Measurements from ENCODE around the gene DRP2. TPM values are rescaled to one million over a fixed set of nuclear protein-coding genes. Genes with fewer than 3 reads are reported as not detected.

Gene DRP2
- total RNA-seq, 1 donor from 2014 or later: 0.14 TPM

DNA sequence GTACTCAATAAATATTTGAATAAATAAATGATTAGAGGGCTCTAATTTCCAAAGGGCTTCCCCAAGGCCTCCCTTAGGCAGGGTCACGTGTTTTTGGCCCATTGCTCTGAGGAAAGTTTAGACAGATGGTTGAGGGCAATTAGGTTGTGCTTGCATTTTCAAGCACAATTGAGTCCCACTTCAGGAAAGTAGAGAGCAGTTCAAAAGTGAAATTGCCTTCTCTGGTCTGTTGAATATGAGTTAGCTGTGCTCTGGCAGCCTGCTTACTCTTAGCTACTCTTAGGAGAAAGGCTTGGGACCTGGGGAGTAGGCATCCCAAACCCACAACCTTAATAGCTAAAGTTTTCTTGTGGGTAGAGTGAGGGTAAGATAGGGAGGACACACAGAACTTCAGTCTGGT is 9.0 kb upstream of the DRP2 start:
- DNase-seq: no peak
- H3K9me3 ChIP-seq (replicated peaks): no peaks in the 10 kb centered on the region
- no peak overlapping the region for H3K4me3 ChIP-seq
- no peaks in the 10 kb centered on the region for H3K4me1 ChIP-seq
- intact Hi-C loops (cut with micrococcal nuclease): no loop called here
- H3K27me3 ChIP-seq (ENCODE audit: low read depth): no peaks in the 10 kb centered on the region
- TF ChIP-seq, protein P1, sequence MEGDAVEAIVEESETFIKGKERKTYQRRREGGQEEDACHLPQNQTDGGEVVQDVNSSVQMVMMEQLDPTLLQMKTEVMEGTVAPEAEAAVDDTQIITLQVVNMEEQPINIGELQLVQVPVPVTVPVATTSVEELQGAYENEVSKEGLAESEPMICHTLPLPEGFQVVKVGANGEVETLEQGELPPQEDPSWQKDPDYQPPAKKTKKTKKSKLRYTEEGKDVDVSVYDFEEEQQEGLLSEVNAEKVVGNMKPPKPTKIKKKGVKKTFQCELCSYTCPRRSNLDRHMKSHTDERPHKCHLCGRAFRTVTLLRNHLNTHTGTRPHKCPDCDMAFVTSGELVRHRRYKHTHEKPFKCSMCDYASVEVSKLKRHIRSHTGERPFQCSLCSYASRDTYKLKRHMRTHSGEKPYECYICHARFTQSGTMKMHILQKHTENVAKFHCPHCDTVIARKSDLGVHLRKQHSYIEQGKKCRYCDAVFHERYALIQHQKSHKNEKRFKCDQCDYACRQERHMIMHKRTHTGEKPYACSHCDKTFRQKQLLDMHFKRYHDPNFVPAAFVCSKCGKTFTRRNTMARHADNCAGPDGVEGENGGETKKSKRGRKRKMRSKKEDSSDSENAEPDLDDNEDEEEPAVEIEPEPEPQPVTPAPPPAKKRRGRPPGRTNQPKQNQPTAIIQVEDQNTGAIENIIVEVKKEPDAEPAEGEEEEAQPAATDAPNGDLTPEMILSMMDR (IDR thresholded peaks at IDR 0.05; ENCODE audit: borderline replicate concordance): no peak
- H3K36me3 ChIP-seq: no peaks in the 10 kb centered on the region
- no peak overlapping the region for H3K27ac ChIP-seq (replicated peaks)

DNA sequence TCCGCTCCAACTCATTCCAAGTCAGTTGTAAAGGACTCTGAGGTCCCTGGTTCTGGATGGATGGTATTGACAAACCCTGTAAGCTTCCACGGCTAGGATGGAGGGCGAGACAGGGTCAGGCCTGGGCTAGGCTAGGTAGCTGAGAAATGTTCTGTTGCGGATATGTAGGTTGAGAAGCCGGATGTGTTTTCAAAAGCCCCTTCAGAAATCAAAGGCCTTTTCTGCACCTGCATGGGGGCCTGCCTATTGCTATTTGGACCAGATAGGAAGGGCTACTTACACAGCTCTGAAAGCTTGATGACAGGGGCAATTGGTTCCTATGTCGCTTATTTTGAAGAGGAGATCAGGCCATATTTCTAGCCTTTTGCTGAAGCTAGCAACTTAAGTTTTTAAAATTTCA is 1.9 kb upstream of the DRP2 start:
- H3K4me3 ChIP-seq: no peak overlapping the region
- H3K27ac ChIP-seq (replicated peaks): no peak overlapping the region
- no peaks in the 10 kb centered on the region for H3K4me1 ChIP-seq
- no peaks in the 10 kb centered on the region for H3K27me3 ChIP-seq (ENCODE audit: low read depth)
- DNase-seq: no peak
- TF ChIP-seq, protein P1 (IDR thresholded peaks at IDR 0.05; ENCODE audit: borderline replicate concordance): no peak
- H3K9me3 ChIP-seq (replicated peaks): no peaks in the 10 kb centered on the region
- no peaks in the 10 kb centered on the region for H3K36me3 ChIP-seq
- intact Hi-C loops (cut with micrococcal nuclease): no loop called here

DNA sequence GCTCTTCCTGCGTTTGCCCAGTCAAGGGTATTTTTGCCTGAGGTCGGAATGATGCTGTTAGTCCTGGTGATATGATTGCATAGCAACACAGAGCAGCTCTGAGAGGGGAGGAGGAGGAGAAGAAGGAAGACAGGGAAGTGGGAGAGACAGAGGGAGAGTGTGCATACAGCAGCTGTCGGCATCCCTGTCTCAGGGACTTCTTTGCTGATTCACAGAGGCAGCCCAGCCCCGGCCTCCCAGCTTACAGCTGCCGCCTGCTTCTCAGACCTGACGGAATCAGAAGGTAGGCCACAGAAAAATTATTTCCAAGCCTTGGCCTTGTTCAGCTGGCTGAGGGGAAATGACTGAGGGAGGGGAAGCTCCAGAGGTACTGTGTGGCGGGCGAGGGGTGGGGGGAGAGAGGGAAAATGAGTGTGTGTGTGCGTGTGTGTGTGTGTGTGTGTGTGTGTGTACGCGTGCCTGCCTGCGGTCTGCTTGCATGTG is 319 bp downstream of the DRP2 start:
- TF ChIP-seq, protein P1 (IDR thresholded peaks at IDR 0.05; ENCODE audit: borderline replicate concordance): no peak
- no peak for DNase-seq
- H3K36me3 ChIP-seq: no peaks in the 10 kb centered on the region
- no peaks in the 10 kb centered on the region for H3K4me1 ChIP-seq
- no peaks in the 10 kb centered on the region for H3K27me3 ChIP-seq (ENCODE audit: low read depth)
- H3K27ac ChIP-seq (replicated peaks): no peak overlapping the region
- H3K4me3 ChIP-seq: no peak overlapping the region
- intact Hi-C loops (cut with micrococcal nuclease): no loop called here
- no peaks in the 10 kb centered on the region for H3K9me3 ChIP-seq (replicated peaks)

DNA sequence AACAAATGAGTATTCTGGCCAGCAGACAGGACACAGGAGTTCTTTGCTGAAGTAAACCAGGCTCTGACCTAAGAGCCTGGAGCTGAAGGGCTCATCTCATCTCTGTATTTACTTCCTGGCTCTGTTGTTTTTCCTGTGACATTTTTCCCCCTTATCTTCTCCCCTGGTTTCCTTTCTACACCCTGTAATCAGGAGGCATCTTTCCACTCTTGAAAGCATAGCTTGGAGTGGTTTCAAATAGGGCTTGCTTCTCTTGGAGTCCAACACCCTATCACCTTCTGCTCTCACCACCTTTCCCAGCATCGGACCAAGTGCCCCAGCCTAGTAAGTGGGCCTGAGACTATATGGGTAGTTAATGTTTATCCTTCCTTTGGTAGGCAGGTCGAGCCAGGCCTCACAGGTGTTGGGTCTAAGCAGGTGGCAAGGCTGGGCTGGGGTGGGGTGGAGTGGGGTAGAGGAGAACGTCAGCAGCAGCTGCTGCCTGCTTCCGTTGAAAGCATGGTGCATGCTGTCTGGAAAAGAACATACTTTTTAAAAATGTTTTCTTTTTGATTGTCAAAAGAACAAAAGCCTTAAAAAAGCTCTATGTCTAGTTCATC is 1.2 kb downstream of the DRP2 start:
- no peak for DNase-seq
- Histone ChIP-seq H3K36me3 (no peaks in the 10 kb centered on the region), H3K27me3 (ENCODE audit: low read depth) (no peaks in the 10 kb centered on the region), H3K27ac (replicated peaks) (no peak overlapping the region), H3K4me3 (no peak overlapping the region), H3K9me3 (replicated peaks) (no peaks in the 10 kb centered on the region), H3K4me1 (no peaks in the 10 kb centered on the region)
- TF ChIP-seq, protein P1 (IDR thresholded peaks at IDR 0.05; ENCODE audit: borderline replicate concordance): no peak
- intact Hi-C loops (cut with micrococcal nuclease): no loop called here

DNA sequence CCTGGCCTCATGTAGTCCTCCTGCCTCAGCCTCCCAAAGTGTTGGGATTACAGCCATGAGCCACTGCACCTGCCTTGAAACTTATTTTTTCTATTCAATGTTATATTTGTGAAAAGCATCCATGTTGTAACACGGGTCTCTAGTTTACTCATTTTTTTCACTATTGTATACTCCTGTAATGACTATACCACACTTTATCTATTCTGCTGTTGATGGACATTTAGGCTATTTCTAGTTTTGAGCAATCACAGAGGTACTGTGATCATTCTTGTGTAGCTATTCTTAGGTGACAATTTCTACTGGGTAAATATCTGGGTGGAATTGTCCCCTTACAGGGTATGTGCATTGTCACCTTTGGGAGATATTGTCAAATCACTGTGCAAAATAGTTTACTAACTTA is 3.6 kb downstream of the DRP2 start:
- no peaks in the 10 kb centered on the region for H3K36me3 ChIP-seq
- no peaks in the 10 kb centered on the region for H3K27me3 ChIP-seq (ENCODE audit: low read depth)
- no peak for DNase-seq
- H3K27ac ChIP-seq (replicated peaks): no peak overlapping the region
- TF ChIP-seq, protein P1 (IDR thresholded peaks at IDR 0.05; ENCODE audit: borderline replicate concordance): no peak
- intact Hi-C loops (cut with micrococcal nuclease): no loop called here
- no peaks in the 10 kb centered on the region for H3K9me3 ChIP-seq (replicated peaks)
- no peak overlapping the region for H3K4me3 ChIP-seq
- no peaks in the 10 kb centered on the region for H3K4me1 ChIP-seq
